Sigmoid colon (tissue), 7 donors: ENCODE results near the gene PNRC1. TPM values are rescaled to one million over a fixed set of nuclear protein-coding genes. Genes with fewer than 3 reads are reported as not detected.
"Not testable (repeated sequence)": the region's sequence is repeated elsewhere in the genome, so short reads cannot be mapped to it uniquely, and the experiment has no call there.

ENCODE experiments used
- DNase-seq: peaks from one replicate; pipeline ENCODE4 v3.0.0-alpha.2; 2019
- H3K27ac ChIP-seq, 4 donors: fragments of 200-600 bp; sonication (generic); one replicate each; pipeline ENCODE4 v1.5.1; 2016 to 2019; ENCODE audit warnings: mild to moderate bottlenecking in 1 of 4
- H3K27me3 ChIP-seq, 3 donors: fragments of 200-600 bp; sonication (generic); one replicate each; pipeline ENCODE4 v1.5.1; 2019; ENCODE audit warnings: mild to moderate bottlenecking in 1 of 3
- H3K36me3 ChIP-seq, 4 donors: fragments of 200-600 bp; sonication (generic); one replicate each; pipeline ENCODE4 v1.5.1; 2016 to 2019
- H3K4me1 ChIP-seq, 4 donors: fragments of 200-600 bp; sonication (generic); one replicate each; pipeline ENCODE4 v1.5.1; 2017 to 2019
- H3K4me3 ChIP-seq, 4 donors: fragments of 200-600 bp; sonication (generic); one replicate each; pipeline ENCODE4 v1.5.1; 2017 to 2019; ENCODE audit warnings: mild to moderate bottlenecking in 2 of 4, moderate library complexity in 1 of 4
- H3K9me3 ChIP-seq, 4 donors: fragments of 200-600 bp in 3 of 4; sonication (generic) in 3 of 4; one replicate each; pipeline versions ENCODE4 v1.5.1 to v1.6.1; 2013 to 2019
- CTCF ChIP-seq, 4 experiments: fragments of 450-650 bp in 3 of 4; fragments of 200-600 bp in 1 of 4; IDR thresholded peaks; one replicate each; pipeline ENCODE4 v1.5.1; 2016 to 2019; ENCODE audit warnings: antibody characterized with exemption in 4 of 4, mild to moderate bottlenecking in 3 of 4, moderate library complexity in 2 of 4
- EP300 ChIP-seq, 4 donors: sonication (generic); formaldehyde crosslinking; IDR thresholded peaks; one replicate each; pipeline ENCODE4 v1.6.1; 2017; ENCODE audit warnings: antibody characterized with exemption in 4 of 4
- POLR2A ChIP-seq, 2 donors: fragments of 450-650 bp; IDR thresholded peaks; one replicate each; pipeline ENCODE4 v1.6.1; 2016; ENCODE audit warnings: antibody characterized with exemption in 2 of 2, mild to moderate bottlenecking in 2 of 2, moderate library complexity in 2 of 2
- POLR2AphosphoS5 ChIP-seq, 4 donors: sonication (generic); formaldehyde crosslinking; IDR thresholded peaks; one replicate each; pipeline ENCODE4 v1.6.1; 2017; ENCODE audit warnings: antibody characterized with exemption in 4 of 4
- WGBS, 2 donors: extraction: QIAGEN DNeasy Blood & Tissue Kit; methylation state at CpG; one replicate each; pipeline ENCODE4 v1.1.7; 2013; 5-methylcytosine and 5-hydroxymethylcytosine counted together
- intact Hi-C: fragments of 100-400 bp; cut with DNase I; formaldehyde crosslinking; loops from one replicate; pipeline ENCODE4 v1.15.1; 2023
- polyA plus RNA-seq, 3 donors: library from polyadenylated mRNA; stranded (reverse); fragments of 200-250 nt; gene quantifications; one replicate each; pipeline ENCODE4 v1.2.3, GENCODE V29; 2013
- total RNA-seq, 4 donors: library from RNA; depleted of rRNA; stranded (reverse); fragments of >200 nt; gene quantifications; one replicate each; pipeline ENCODE4 v1.1.0, GENCODE V29; 2016
- donor health status: healthy with polysubstance abuse.
- donor health status: Bipolar disorder and iron deficiency.
- donor health status: healthy.

PNRC1 gene
- total and polyA plus RNA-seq, 7 donors: 44.2 to 349 (median 211) TPM

- no peaks in the 10 kb centered on the region for H3K4me1 ChIP-seq
- H3K9me3 ChIP-seq: no peaks in the 10 kb centered on the region
- TF ChIP-seq EP300 (IDR thresholded peaks at IDR 0.05): no peak
- TF ChIP-seq POLR2A (IDR thresholded peaks at IDR 0.05): no peak
- no peak for TF ChIP-seq CTCF (IDR thresholded peaks at IDR 0.05)
- TF ChIP-seq POLR2AphosphoS5 (IDR thresholded peaks at IDR 0.05): no peak
- H3K36me3 ChIP-seq: no peaks in the 10 kb centered on the region
- intact Hi-C loops: no loop called here
- WGBS, 2 donors: 95 to 96% methylated on average over 1 of the region's 1 CpG
- H3K27ac ChIP-seq: no peak overlapping the region
- H3K27me3 ChIP-seq: no peaks in the 10 kb centered on the region
- no peak overlapping the region for H3K4me3 ChIP-seq
- DNase-seq: no peak
Observed at GRCh38 chr6:89063881-89064280, 16.7 kb upstream of the PNRC1 start.

GRCh38 chr6:89064931-89065330 is 15.6 kb upstream of the PNRC1 start:
- H3K36me3 ChIP-seq, H3K4me1 ChIP-seq, H3K27ac ChIP-seq, H3K27me3 ChIP-seq, H3K9me3 ChIP-seq, intact Hi-C loops, DNase-seq, H3K4me3 ChIP-seq: not testable (repeated sequence)
- 90 to 97% methylated on average over 22 of the region's 22 CpGs for WGBS, 2 donors

- 90 to 98% methylated on average over 9 of the region's 9 CpGs for WGBS, 2 donors
- intact Hi-C loops, H3K4me1 ChIP-seq, H3K36me3 ChIP-seq, DNase-seq, H3K27me3 ChIP-seq, H3K27ac ChIP-seq, H3K4me3 ChIP-seq, H3K9me3 ChIP-seq: not testable (repeated sequence)
Observed at GRCh38 chr6:89066121-89066520, 14.4 kb upstream of the PNRC1 start.

- no peaks in the 10 kb centered on the region for H3K9me3 ChIP-seq
- peaks cover 0 to 2% (median under 1%) of the 10 kb centered on the region in 4 donors for H3K4me1 ChIP-seq
- no peak overlapping the region for H3K27ac ChIP-seq
- H3K36me3 ChIP-seq: no peaks in the 10 kb centered on the region
- H3K27me3 ChIP-seq: no peaks in the 10 kb centered on the region
- no peak for DNase-seq
- WGBS, 2 donors: 73 to 80% methylated on average over 4 of the region's 4 CpGs
- no peak for TF ChIP-seq POLR2AphosphoS5 (IDR thresholded peaks at IDR 0.05)
- intact Hi-C loops: no loop called here
- H3K4me3 ChIP-seq: no peak overlapping the region
Observed at GRCh38 chr6:89066940-89067646, 13.5 kb upstream of the PNRC1 start.

- TF ChIP-seq POLR2AphosphoS5 (IDR thresholded peaks at IDR 0.05): no peak
- TF ChIP-seq CTCF (IDR thresholded peaks at IDR 0.05): no peak
- no peak for TF ChIP-seq EP300 (IDR thresholded peaks at IDR 0.05)
- TF ChIP-seq POLR2A (IDR thresholded peaks at IDR 0.05): no peak
- DNase-seq: no peak
- Histone ChIP-seq H3K4me1 (peaks cover 0 to 9% (median 7%) of the 10 kb centered on the region in 4 donors), H3K27ac (no peak overlapping the region), H3K36me3 (no peaks in the 10 kb centered on the region), H3K4me3 (no peak overlapping the region), H3K27me3 (no peaks in the 10 kb centered on the region), H3K9me3 (no peaks in the 10 kb centered on the region)
- intact Hi-C loops: no loop called here
Observed at GRCh38 chr6:89067796-89068195, 12.8 kb upstream of the PNRC1 start.

- no peak for DNase-seq
- Histone ChIP-seq H3K9me3 (no peaks in the 10 kb centered on the region), H3K4me3 (no peak overlapping the region), H3K27me3 (no peaks in the 10 kb centered on the region), H3K4me1 (peaks cover 0 to 18% (median 14%) of the 10 kb centered on the region in 4 donors), H3K36me3 (no peaks in the 10 kb centered on the region), H3K27ac (no peak overlapping the region)
- TF ChIP-seq EP300 (IDR thresholded peaks at IDR 0.05) (no peak), POLR2A (IDR thresholded peaks at IDR 0.05) (no peak), POLR2AphosphoS5 (IDR thresholded peaks at IDR 0.05) (no peak), CTCF (IDR thresholded peaks at IDR 0.05) (no peak)
- intact Hi-C loops: no loop called here
- 42 to 95% methylated on average over 1 of the region's 1 CpG for WGBS, 2 donors
Observed at GRCh38 chr6:89068695-89069094, 11.9 kb upstream of the PNRC1 start.
